Smooth muscle cell of the umbilical artery (primary cell): ENCODE results near the gene MINDY4B. TPM values are rescaled to one million over a fixed set of nuclear protein-coding genes. Genes with fewer than 3 reads are reported as not detected.

Source experiments
- total RNA-seq: library from RNA; depleted of rRNA; stranded (reverse); fragments of >200 nt; gene quantifications from 2 replicates; pipeline ENCODE4 v1.2.3, GENCODE V29; 2014

MINDY4B gene
- not detected in 2 replicates for total RNA-seq

DNA sequence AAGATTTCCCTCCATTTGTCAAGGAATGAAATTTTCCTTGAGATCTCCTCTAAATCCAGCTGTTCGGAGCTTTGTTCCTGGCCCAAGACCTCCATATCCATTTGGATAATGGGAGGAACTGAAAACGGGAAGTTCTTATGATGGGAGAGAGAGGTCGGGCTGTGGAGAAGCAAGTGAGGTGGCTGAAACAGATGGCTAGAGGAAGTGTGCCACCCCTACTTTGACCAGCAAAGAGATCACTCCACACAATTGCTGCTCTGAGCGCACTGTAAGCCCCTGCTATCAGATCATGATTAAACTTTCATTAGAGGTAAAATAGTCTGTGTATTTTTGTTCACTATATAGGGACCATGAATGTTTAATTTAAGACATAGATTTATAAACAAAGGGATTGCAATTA is at the start of gene MINDY4B:
Gene MINDY4B (minus strand): TSS at position 101 of the 400 bp plus-strand sequence. CDS start 0 bp downstream, at position 101.

Other genes with a start within 250 kb of the MINDY4B start
- not detected in 2 replicates for gene ERICH6, start 201.5 kb downstream of the MINDY4B start, total RNA-seq
- 31.2 and 40.9 TPM in 2 replicates for gene SIAH2, start 142.3 kb downstream of the MINDY4B start, total RNA-seq
- gene CLRN1, start 67.3 kb upstream of the MINDY4B start, total RNA-seq = not detected in 2 replicates
- gene MED12L, start 180.2 kb upstream of the MINDY4B start, total RNA-seq = 0.42 and 0.89 TPM in 2 replicates